Dermis blood vessel endothelial cell (primary cell): ENCODE results near the gene VPS37D. TPM values are rescaled to one million over a fixed set of nuclear protein-coding genes. Genes with fewer than 3 reads are reported as not detected.
A peak's percentile ranks its signal among the peaks of the same experiment; 100 is the strongest.
"Not testable (repeated sequence)": the region's sequence is repeated elsewhere in the genome, so short reads cannot be mapped to it uniquely, and the experiment has no call there.

Experiments
- DNase-seq: peaks from one replicate; pipeline ENCODE4 v3.0.0; 2010
- total RNA-seq: library from RNA; depleted of rRNA; stranded (reverse); fragments of >200 nt; gene quantifications from 2 replicates; pipeline ENCODE4 v1.2.3, GENCODE V29; 2014

The VPS37D gene
- total RNA-seq, 1 donor from 2014 or later, result 5.4 TPM

GRCh38 chr7:73706126-73707044 is 38.8 kb downstream of the VPS37D start:
- DNase-seq, result peak; percentile 47

GRCh38 chr7:73707045-73707631 is 39.5 kb downstream of the VPS37D start:
- no peak for DNase-seq

- no peak for DNase-seq
Observed at GRCh38 chr7:73708961-73709549, 41.4 kb downstream of the VPS37D start.

GRCh38 chr7:73712773-73713172 is 45.1 kb downstream of the VPS37D start:
- no peak for DNase-seq

GRCh38 chr7:73713319-73713718 is 45.7 kb downstream of the VPS37D start:
- DNase-seq, result not testable (repeated sequence)

GRCh38 chr7:73715648-73716317 is 48.2 kb downstream of the VPS37D start:
- DNase-seq, result peak; percentile 85

GRCh38 chr7:73716318-73716890 is 48.8 kb downstream of the VPS37D start:
- no peak for DNase-seq

- DNase-seq, result peak; percentile 43
Observed at GRCh38 chr7:73717025-73717807, 49.6 kb downstream of the VPS37D start.

- peak; percentile 97 for DNase-seq
Observed at GRCh38 chr7:73717991-73718405, 50.4 kb downstream of the VPS37D start.

- DNase-seq, result no peak
Observed at GRCh38 chr7:73718438-73718881, 50.8 kb downstream of the VPS37D start.

GRCh38 chr7:73718905-73719805 is 51.5 kb downstream of the VPS37D start, which contains the start of gene STX1A:
TSS of gene STX1A (minus strand) at chr7:73719669. CDS start at chr7:73719631, 38 bp downstream.
- peak; percentile 77 for DNase-seq

GRCh38 chr7:73719806-73720169 is 52.2 kb downstream of the VPS37D start:
- no peak for DNase-seq

- not testable (repeated sequence) for DNase-seq
Observed at GRCh38 chr7:73720443-73720842, 52.8 kb downstream of the VPS37D start.

GRCh38 chr7:73721377-73721817 is 53.8 kb downstream of the VPS37D start:
- DNase-seq, result no peak

Other genes with a start within 250 kb of the VPS37D start
- 4.4 and 6.5 TPM in 2 replicates for gene FZD9, start 234.1 kb upstream of the VPS37D start, total RNA-seq
- 55.1 and 72.5 TPM in 2 replicates for gene BAZ1B, start 145.5 kb upstream of the VPS37D start, total RNA-seq
- gene BCL7B, start 110.1 kb upstream of the VPS37D start, total RNA-seq, result 18.5 and 32.2 TPM in 2 replicates
- gene TBL2, start 89.3 kb upstream of the VPS37D start, total RNA-seq, result 55.0 and 68.1 TPM in 2 replicates
- not detected in 2 replicates for gene MLXIPL, start 43.3 kb upstream of the VPS37D start, total RNA-seq
- gene DNAJC30, start 15.6 kb downstream of the VPS37D start, total RNA-seq, result 0.85 and 1.3 TPM in 2 replicates
- 27.0 and 31.5 TPM in 2 replicates for gene BUD23, start 15.8 kb downstream of the VPS37D start, total RNA-seq
- 10.7 and 11.4 TPM in 2 replicates for gene STX1A, start 51.8 kb downstream of the VPS37D start, total RNA-seq
- 6.1 and 7.1 TPM in 2 replicates for gene ABHD11, start 71.0 kb downstream of the VPS37D start, total RNA-seq
- 1.4 and 1.5 TPM in 2 replicates for gene CLDN3, start 102.4 kb downstream of the VPS37D start, total RNA-seq
- gene CLDN4, start 163.2 kb downstream of the VPS37D start, total RNA-seq, result 0.51 and 1.2 TPM in 2 replicates
- gene METTL27, start 174.7 kb downstream of the VPS37D start, total RNA-seq, result 0.70 and 3.2 TPM in 2 replicates
- not detected in 2 replicates for gene TMEM270, start 193.3 kb downstream of the VPS37D start, total RNA-seq